Panc1 (cell line): ENCODE results near the gene DTNBP1.

ENCODE experiments used
- POLR2AphosphoS5 ChIP-seq: IDR thresholded peaks from 2 replicates; pipeline ENCODE4 v1.6.1; 2012; ENCODE audit warnings: mild to moderate bottlenecking, low read depth, low read length, moderate library complexity
- SIN3A ChIP-seq: IDR thresholded peaks from 2 replicates; pipeline ENCODE4 v1.6.1; 2012; ENCODE audit warnings: low read depth, mild to moderate bottlenecking, low read length, moderate library complexity, borderline replicate concordance; ENCODE audit not compliant: insufficient read depth
- TCF7L2 ChIP-seq: IDR thresholded peaks from 2 replicates; pipeline ENCODE4 v1.6.1; 2011; ENCODE audit warnings: mild to moderate bottlenecking, low read depth, low read length, inconsistent platforms
- TF ChIP-seq, protein P1 (sequence below): fragments of 450-650 bp; IDR thresholded peaks from 2 replicates; pipeline ENCODE4 v1.5.1; 2017; ENCODE audit warnings: mild to moderate bottlenecking
- TF ChIP-seq, protein P2 (sequence below), 2 experiments: IDR thresholded peaks; 2 replicates each; pipeline ENCODE4 v1.6.1; 2011 to 2012; ENCODE audit warnings: low read depth in 2 of 2, control low read depth in 1 of 2, low read length in 1 of 2, mild to moderate bottlenecking in 1 of 2, moderate library complexity in 1 of 2; ENCODE audit not compliant: insufficient read depth in 1 of 2

DNA sequence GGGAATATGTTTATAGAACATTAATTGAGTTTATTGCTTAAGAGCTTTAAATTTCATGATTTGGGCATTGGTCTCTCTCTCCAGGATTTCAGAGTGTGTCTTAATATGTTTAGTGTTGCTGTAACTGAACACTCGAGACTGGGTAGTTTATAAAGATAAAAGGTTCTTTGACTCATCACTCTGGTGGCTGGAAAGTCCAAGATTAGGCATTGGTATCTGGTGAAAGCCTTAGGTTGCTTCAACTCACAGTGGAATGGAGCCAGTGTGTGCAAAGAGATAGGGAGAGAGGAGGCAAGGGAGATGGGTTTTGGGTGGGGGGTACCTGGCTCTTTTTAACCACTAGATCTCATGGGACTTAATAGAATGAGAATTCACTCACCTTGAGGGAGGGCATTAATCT lies 35.6 kb upstream of the DTNBP1 start:
- TF ChIP-seq TCF7L2 = no peak
- TF ChIP-seq, protein P1, sequence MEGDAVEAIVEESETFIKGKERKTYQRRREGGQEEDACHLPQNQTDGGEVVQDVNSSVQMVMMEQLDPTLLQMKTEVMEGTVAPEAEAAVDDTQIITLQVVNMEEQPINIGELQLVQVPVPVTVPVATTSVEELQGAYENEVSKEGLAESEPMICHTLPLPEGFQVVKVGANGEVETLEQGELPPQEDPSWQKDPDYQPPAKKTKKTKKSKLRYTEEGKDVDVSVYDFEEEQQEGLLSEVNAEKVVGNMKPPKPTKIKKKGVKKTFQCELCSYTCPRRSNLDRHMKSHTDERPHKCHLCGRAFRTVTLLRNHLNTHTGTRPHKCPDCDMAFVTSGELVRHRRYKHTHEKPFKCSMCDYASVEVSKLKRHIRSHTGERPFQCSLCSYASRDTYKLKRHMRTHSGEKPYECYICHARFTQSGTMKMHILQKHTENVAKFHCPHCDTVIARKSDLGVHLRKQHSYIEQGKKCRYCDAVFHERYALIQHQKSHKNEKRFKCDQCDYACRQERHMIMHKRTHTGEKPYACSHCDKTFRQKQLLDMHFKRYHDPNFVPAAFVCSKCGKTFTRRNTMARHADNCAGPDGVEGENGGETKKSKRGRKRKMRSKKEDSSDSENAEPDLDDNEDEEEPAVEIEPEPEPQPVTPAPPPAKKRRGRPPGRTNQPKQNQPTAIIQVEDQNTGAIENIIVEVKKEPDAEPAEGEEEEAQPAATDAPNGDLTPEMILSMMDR = no peak
- TF ChIP-seq POLR2AphosphoS5 = no peak
- TF ChIP-seq, protein P2, sequence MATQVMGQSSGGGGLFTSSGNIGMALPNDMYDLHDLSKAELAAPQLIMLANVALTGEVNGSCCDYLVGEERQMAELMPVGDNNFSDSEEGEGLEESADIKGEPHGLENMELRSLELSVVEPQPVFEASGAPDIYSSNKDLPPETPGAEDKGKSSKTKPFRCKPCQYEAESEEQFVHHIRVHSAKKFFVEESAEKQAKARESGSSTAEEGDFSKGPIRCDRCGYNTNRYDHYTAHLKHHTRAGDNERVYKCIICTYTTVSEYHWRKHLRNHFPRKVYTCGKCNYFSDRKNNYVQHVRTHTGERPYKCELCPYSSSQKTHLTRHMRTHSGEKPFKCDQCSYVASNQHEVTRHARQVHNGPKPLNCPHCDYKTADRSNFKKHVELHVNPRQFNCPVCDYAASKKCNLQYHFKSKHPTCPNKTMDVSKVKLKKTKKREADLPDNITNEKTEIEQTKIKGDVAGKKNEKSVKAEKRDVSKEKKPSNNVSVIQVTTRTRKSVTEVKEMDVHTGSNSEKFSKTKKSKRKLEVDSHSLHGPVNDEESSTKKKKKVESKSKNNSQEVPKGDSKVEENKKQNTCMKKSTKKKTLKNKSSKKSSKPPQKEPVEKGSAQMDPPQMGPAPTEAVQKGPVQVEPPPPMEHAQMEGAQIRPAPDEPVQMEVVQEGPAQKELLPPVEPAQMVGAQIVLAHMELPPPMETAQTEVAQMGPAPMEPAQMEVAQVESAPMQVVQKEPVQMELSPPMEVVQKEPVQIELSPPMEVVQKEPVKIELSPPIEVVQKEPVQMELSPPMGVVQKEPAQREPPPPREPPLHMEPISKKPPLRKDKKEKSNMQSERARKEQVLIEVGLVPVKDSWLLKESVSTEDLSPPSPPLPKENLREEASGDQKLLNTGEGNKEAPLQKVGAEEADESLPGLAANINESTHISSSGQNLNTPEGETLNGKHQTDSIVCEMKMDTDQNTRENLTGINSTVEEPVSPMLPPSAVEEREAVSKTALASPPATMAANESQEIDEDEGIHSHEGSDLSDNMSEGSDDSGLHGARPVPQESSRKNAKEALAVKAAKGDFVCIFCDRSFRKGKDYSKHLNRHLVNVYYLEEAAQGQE (IDR thresholded peaks at IDR 0.05; ENCODE audit: insufficient read depth in 1 of 2, low read depth in 2 of 2, low read length in 1 of 2) = no peak
- no peak for TF ChIP-seq SIN3A
